HL-60/S4 treated with retinoic acid at 250 ng/mL for 4 days and 3 days (cell line): ENCODE data around the gene MUSK.
"Not testable (repeated sequence)": the region's sequence is repeated elsewhere in the genome, so short reads cannot be mapped to it uniquely, and the experiment has no call there.

Source experiments
- in situ Hi-C: fragments of 300-500 bp; cut with MboI; formaldehyde crosslinking; loops from 2 replicates; pipeline ENCODE4 v1.7.0; 2022; ENCODE audit warnings: low sequenced_read_pairs

The MUSK gene

DNA sequence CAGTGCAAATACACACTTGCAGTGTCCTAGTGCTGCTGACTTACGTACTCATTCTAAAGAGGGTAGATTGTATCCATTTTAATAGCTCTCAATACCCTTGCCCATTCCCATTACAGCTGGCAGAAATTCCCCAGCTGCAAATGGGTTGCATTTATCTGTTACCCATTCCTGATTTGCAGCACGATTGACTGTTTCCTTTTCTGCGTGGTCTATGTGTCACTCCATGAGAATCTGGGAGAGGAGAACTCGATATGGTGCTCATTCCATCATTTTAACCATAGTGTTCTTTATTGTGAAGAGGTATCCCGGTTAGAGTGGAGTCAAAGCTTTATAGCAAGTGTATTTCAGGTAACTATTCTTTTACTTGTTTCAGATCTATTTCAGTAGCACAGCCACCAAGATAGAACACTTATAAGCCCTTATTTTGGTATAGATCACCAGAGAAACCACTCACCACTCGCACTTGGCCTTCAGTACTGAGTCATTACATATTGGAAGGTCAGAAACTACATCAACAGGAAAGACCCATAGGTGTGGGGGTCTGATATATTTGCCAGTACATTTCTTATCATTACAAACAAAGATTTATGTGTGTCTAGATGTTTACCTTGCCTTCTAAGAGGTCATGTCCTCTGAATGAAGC, 139.5 kb downstream of the MUSK start:
- in situ Hi-C loops, result no loop called here

DNA sequence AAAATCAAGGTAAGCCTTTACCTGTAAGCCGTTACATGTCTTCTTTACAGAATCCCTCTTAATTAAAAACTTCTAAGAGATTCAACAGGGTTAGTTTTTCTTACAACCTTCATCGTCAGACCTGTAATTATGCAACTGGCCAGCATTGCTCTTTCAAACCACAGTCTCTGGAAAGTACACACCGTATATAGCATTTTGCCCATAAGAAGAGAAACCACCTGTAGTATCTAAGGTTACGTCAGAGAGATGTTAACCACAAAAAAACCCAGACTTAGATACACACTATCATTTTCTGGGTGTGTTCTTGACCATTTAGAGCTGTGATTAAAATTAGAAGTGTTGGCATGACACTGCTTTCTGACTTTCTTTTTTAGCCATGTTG, 140.0 kb downstream of the MUSK start:
- in situ Hi-C loops, result no loop called here

DNA sequence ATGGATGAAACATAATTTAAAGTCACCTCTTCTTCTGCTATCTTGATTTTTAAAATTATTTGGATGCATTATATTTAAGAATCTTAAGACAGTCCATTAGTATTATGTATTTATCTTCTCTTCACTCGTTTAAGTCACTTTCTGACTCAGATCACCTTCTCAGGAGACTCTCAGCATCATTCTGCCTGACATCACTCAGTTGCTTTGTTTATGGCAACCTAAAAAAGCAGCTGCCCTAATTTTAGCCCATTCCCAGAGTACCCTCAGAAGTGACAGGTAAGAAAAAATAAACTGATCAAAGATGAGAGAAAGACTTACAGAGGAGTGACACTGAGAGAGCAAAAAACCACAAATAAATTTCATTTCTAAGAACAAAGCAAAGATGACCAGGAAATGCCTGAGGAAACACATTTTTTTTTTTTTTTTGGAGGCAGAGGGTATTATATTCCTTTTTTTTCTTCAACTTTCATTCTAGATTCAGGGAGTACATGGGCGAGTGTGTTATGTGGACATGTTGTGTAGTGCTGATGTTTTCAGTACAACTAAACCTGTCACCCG, 140.5 kb downstream of the MUSK start:
- in situ Hi-C loops, result no loop called here

DNA sequence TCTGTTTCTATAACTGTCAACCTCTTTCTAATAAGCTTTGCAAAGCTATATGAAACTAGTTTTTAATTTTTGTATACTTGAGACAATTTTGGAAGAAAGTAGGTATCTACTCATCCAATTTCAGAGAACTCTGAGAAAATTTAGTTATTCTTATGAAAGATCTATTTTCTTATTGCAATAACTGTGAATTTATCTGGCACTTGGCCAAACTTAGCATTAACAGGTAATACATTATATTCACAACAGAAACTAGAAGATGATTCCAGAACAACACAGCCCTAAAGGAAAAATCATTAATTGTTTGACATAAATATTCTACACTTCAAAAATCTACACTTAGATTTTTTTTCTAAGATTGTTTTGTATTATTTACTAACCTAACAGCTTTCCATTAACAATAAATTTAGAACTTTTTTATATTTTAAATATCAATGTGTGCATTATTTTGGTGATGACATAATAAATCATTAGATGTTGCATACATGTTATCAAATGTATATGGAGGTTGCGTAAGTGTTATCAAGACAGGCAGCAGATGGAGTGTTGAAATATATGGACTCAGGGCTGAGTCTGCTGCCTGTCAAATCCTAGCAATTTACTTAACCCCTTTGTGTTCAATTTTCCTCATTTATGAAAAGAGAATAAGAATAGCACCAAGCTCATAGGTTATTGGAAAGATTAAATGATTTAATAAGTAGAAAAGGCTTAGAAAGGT, 141.8 kb downstream of the MUSK start:
- in situ Hi-C loops, result no loop called here

DNA sequence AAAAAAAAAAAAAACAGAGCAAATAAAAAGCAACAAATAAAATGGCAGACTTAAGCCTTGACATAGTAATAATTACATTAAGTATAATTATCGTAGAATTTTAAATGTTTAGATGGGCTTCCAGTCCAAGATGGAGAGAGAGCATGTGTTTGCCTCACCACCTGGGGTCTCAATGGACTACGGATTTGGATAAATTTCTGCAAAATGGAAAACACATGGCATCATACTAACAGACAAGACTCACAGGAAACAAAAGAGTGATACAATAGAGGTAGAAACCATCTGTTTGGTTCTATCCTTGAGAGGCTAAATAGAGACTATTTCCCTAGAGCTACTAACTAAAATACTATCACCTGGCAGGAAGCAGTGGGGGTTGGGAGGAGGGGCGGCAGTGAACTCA, 144.3 kb downstream of the MUSK start:
- in situ Hi-C loops, result no loop called here

DNA sequence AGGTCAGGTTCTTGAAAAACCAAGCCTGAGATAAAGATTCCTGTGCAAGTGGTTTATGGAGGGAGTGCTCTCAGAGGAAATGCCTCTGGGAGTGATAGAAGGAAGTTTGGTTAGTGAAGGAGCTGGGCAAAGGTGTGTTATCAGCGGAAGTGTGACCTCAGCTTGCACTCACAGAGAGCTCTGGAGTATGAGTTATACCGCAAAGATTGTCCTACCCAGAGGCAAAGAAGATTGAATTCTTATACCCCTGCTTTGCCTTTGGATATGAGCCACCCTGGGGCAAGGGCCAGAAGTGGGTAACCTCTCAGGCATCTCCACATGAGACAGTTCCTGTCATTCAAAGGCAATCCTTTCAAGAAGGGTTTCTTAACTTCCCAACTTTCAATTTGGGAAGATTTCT, 145.6 kb downstream of the MUSK start:
- in situ Hi-C loops, result no loop called here

DNA sequence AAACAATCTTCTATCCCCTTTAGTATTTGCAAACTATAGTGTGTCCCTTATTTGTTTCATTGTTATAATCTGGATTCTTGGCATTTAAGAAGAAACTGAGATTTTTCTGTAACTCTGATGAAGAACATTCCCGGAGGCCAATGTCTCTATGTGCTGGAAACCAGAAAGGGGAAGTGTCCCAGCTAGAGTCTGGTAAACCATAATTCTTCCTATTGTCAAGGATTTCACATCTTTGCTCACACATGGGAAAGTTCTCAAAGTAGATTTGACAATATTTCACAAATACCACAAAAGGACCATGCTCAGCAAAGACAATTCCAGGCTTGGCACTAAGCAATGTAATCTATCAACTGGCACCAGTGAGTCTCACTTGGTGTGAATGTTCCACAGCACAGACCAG, 146.8 kb downstream of the MUSK start:
- in situ Hi-C loops, result no loop called here

DNA sequence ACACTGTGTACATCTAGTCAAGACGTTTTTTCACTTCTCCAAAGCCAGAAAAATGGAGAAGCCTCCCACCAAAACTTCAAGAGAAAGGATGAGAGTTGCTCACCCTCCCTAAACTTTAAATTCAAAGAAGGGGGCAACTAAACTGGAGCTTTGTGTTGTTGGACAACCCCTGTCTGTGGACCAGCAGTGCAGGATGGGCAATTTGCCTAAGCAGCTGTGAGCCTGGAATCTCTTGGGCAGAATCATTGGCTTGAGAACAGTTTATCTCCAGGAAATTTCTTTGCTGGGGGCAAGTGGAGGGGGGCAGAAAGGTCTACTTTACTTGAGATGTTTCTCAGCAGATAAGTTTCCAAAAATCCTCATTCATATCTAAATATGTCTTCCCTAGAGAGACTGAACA, 151.8 kb downstream of the MUSK start:
- in situ Hi-C loops, result no loop called here

DNA sequence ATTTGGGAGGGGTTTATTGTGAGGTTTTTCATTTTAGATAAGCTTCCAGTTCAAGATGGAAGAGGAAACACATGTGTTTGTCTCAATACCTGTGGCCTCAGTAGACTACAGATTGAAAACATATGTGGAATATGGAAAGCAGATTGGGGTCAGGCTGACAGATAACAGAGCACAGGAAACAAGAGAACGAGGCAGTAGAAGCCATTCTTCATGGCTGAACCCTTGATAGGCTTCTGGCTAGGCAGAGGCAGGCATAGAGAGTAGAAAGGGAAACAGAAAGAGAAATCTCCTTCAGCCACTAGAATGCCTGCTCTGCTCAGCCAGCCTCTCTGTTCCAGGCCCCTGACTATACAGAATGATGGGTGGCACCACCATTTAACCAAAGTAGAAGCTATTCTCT, 152.5 kb downstream of the MUSK start:
- in situ Hi-C loops, result no loop called here

DNA sequence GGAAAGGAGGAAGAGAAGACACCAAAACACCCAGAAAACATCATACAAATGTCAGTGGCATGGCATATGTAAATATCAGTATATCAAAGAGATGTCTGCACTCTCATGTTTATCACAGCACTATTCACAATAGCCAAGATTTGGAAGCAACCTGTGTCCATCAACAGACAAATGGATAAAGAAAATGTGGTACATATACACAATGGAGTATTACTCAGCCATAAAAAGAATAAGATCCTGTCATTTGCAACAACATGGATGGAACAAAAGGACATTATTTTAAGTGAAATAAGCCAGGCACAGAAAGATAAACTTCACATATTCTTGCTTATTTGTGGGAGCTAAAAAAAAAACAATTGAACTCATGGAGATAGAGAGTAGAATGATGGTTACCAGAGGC, 156.5 kb downstream of the MUSK start:
- in situ Hi-C loops, result not testable (repeated sequence)

DNA sequence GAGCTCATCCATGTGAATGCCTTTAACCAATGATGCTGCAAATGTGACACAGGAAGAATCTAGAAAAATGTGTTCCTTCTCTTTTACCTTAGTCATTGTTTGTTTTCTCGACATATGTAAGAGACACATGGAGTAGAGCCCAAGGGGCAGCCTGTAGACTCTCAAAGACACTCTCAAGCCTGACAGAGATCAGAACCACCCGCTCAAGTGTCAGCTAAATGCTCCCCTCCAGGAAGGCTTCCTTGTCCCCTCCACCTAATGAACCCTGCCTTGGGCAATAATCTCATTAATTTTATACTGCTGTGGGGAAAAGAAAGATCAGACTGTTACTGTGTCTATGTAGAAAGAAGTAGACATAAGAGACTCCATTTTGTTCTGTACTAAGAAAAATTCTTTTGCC, 157.4 kb downstream of the MUSK start:
- in situ Hi-C loops, result no loop called here

DNA sequence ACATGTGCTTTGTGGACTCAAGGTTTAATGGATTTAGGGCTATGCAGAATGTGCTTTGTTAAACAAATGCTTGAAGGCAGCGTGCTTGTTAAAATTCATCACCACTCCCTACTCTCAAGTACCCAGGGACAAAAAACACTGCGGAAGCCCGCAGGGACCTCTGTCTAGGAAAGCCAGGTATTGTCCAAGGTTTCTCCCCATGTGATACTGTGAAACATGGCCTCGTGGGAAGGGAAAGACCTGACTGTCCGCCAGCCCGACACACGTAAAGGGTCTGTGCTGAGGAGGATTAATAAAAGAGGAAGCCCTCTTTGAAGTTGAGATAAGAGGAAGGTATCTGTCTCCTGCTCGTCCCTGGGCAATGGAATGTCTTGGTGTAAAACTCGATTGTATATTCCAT, 157.8 kb downstream of the MUSK start:
- in situ Hi-C loops, result not testable (repeated sequence)

DNA sequence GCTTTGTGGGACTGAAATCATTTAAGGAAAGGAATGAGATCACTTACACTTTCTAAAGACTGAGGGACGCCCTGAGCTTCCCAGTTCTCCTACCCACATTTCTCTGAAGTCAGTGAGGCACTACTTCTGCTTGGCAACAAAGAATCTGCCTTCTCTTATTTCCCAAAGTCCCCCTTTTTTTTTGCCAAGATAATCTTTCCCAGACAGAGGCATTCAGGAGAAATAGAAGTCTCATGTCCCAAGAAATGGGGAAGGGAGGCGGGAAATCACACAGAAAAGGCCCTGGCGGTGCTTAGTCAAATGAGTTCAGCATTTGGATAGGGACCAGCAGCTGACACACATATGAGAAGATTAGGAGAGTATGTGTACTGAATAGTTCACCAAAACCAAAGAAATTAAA, 159.7 kb downstream of the MUSK start:
- in situ Hi-C loops, result no loop called here

DNA sequence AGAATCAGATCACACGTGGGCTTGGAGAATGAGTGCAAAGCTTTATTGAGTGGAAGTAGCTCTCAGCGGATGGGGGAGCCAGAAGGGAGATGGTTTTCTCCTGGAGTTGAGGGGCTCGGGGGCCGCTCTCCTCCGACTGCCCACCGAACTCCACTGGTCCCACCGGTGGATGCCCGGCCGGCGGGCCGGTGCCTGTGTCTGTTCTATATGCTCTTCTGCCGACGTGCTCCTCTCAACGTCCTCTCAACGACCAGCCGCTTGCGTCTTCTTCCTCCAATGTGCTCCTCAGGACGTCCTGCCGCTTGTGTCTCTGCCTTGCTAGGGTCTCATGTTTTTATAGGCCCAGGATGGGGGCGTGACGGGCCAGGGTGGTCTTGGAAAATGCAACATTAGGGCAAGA, 161.9 kb downstream of the MUSK start:
- in situ Hi-C loops, result no loop called here

DNA sequence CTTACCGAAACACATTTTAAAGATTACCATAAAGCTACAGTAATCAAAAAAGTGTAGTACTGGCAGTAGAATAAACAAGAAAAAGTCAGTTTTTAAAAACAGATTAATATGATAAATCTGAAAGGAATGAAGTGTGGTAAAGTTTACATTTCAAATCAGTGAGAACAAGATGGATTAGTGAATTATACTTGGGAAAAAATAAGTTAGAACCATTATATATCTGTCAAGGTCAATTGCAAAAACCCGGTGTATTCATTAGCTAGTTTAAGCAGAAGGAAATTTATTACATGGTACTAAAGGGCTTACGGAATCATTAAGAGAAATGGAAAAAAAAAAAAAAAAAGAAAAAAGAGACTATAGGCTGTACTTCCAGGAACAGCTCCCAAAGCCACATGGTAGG, 164.3 kb downstream of the MUSK start:
- in situ Hi-C loops, result no loop called here

DNA sequence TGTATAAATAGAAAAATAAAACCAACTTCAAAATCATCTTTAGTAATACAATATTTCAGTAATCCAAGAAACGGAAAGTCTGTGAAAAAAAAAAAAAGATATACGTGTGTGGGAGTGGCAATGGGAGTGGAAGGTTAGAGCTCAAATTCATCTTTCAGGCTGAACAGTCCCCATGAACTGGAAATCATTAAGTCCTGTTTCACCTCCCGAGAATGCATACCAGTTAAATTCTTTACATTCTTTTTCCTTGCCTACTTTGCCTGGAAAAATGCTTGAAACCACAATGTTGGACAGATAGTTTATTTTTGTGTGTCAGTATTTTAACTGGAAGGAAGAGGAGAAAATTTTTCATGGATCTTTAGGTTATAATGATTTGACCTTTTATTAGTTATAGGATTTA, 166.8 kb downstream of the MUSK start:
- in situ Hi-C loops, result no loop called here

DNA sequence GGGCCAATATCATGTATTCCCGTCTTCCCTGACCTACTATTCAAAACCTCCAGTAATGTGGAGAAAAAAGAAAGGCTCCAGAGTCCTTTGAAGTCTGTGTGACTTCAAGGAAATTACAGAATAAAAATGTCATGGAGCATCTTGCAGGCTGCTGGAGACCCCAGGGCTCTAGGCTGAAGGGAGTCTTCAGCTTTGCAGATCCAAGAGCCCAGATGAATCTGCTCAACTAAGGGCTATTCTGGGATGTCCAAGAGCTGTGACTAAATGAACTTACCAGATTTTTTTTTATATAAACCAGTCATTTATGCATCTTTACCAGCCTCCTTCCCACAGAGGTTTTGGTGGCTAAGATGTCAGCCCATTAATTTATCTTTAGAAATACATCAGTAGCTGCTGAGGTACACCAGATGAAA, 167.3 kb downstream of the MUSK start:
- in situ Hi-C loops, result no loop called here

DNA sequence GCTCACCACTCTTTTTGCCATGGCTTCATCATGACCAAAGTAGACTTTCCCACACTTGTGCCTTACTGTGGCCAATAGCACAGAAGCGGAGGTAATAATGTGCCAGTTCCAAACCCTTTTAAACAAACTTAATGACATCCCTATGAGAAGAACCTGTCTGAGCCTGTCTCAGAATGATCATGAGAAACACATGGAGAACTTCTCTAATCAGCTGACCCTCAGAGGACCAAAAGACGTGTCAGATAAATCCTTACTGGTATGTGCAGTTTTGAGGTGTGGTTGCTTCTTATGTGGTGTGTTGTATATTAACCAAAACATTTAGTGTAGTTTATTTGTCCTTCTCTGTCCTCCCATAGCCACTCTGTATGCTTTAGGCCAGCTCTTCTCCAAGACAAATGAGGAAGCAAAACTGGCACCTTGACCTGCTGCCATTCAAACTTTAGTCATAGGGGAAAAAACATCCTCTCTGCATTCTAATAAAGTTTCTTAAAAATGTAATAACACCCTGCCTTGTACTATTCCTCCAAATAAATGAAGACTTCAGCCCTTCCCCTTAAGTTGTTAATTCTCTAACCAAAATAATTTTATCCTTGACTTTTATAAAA, 168.9 kb downstream of the MUSK start:
- in situ Hi-C loops, result no loop called here

DNA sequence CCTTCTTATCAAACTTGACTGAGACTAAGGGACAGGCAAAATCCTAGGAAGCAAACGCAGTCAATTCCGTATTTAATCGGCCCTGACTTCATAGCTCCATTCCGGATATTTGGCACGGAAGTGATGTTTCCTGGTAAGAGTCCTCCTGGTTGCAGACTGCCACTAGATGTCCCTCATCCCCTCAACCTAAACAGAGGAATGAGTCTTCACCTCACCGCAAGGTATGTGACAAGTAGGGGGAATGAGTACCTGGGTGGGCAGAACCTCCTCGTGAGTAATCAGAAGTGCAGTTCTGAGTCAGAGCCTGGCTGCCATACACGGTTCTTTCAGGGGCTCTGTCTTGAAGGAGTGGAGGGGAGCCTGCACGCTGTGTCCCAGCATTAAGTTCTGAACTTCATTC, 173.6 kb downstream of the MUSK start:
- in situ Hi-C loops, result no loop called here

DNA sequence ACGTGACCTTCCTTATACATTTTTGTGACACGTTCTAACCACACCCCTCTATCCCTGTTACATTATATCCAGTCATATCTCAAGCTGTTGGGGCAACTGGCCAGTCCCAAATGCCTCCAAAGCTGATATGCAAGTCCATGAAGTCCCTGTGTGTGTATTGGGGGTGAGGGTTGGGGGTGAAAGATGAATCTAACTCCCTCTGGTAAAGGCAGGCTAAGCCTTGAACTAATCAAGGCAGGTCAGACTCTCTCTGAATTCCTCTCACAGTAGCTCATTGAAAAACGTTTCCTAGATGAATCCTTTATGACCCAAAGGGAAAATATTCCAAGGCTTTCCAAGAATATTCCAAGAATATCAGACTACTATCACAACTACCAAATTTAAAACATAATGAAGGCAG, 174.4 kb downstream of the MUSK start:
- in situ Hi-C loops, result no loop called here

DNA sequence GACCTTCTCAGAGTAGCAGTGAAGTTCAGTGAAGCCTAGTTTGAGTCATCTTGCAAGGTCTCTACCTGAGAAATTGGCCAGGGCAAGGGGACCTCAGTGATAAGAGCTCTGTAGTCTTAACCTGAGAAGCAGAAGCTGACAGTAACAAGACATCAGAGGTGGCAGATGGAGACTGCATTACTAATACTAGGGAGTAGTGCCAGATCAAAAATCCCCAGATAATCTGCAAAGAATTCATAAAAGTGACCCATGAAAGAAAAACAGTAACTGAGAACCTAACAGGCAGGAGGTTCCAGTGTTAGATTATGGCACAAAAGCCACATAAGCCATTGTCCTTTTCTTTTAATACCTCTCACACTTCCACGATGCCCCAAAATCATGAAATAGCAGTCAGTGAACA, 175.5 kb downstream of the MUSK start:
- in situ Hi-C loops, result no loop called here

DNA sequence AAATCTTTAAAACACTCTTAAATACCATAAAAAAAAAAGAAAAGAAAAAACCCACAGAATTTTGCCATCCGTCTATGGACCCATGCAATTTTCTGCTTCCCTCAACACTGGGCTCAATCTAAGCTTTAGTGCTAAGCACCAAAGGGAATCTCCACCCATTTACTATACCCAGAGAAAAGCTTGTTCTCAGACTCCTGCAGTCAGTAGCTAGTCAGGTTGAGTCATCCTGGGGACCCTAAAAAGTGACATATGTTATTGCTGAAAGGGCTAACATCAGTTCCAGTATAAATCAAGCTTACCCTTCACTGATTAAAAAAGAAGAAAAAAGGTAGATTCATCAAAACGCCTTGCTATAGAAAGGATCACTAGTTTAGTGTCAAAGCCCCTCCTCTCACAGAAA, 177.6 kb downstream of the MUSK start:
- in situ Hi-C loops, result no loop called here
